Transverse colon (tissue), 4 donors: ENCODE data around the gene RAPGEF5. TPM values are rescaled to one million over a fixed set of nuclear protein-coding genes. Genes with fewer than 3 reads are reported as not detected.

ENCODE experiments used
- DNase-seq: peaks from one replicate; pipeline ENCODE4 v3.0.0-alpha.2; 2019
- H3K27ac ChIP-seq, 4 donors: fragments of 200-600 bp; sonication (generic); 2 replicates each; pipeline ENCODE4 v1.5.1; 2016 to 2018; ENCODE audit warnings: inconsistent platforms in 4 of 4
- H3K27me3 ChIP-seq: fragments of 200-600 bp; sonication (generic); 2 replicates; pipeline ENCODE4 v1.5.1; 2017; ENCODE audit warnings: inconsistent platforms
- H3K36me3 ChIP-seq, 4 donors: fragments of 200-600 bp; sonication (generic); 2 replicates each; pipeline ENCODE4 v1.5.1; 2017 to 2019; ENCODE audit warnings: inconsistent platforms in 4 of 4
- H3K4me1 ChIP-seq, 4 donors: fragments of 200-600 bp; sonication (generic); 2 replicates each; pipeline ENCODE4 v1.5.1; 2017 to 2020; ENCODE audit warnings: inconsistent platforms in 4 of 4
- H3K4me3 ChIP-seq, 4 donors: fragments of 200-600 bp; sonication (generic); 1 replicate in 1 of 4; 2 replicates in 3 of 4; pipeline versions ENCODE4 v1.5.1 to v1.6.1; 2017 to 2019; ENCODE audit warnings: inconsistent platforms in 4 of 4
- H3K9me3 ChIP-seq, 2 donors: fragments of 200-600 bp; sonication (generic); 2 replicates each; pipeline ENCODE4 v1.5.1; 2017 to 2019; ENCODE audit warnings: inconsistent platforms in 2 of 2
- CTCF ChIP-seq, 5 experiments: fragments of 200-600 bp in 3 of 5; fragments of 450-650 bp in 2 of 5; sonication (generic) in 3 of 5; IDR thresholded peaks; 1 replicate in 2 of 5; 2 replicates in 3 of 5; pipeline ENCODE4 v1.5.1; 2016 to 2017; ENCODE audit warnings: antibody characterized with exemption in 5 of 5, inconsistent platforms in 3 of 5, mild to moderate bottlenecking in 2 of 5, moderate library complexity in 1 of 5
- EP300 ChIP-seq: sonication (generic); formaldehyde crosslinking; IDR thresholded peaks from one replicate; pipeline ENCODE4 v1.6.1; 2017; ENCODE audit warnings: antibody characterized with exemption, low read depth
- POLR2A ChIP-seq: fragments of 450-650 bp; IDR thresholded peaks from one replicate; pipeline ENCODE4 v1.6.1; 2016; ENCODE audit warnings: antibody characterized with exemption, mild to moderate bottlenecking, moderate library complexity
- POLR2AphosphoS5 ChIP-seq, 3 donors: sonication (generic); formaldehyde crosslinking; IDR thresholded peaks; one replicate each; pipeline ENCODE4 v1.6.1; 2016; ENCODE audit warnings: antibody characterized with exemption in 3 of 3
- WGBS, 2 donors: methylation state at CpG; one replicate each; pipeline ENCODE4 v1.1.5; 2018; ENCODE audit warnings: low coverage in 1 of 2; 5-methylcytosine and 5-hydroxymethylcytosine counted together
- in situ Hi-C, 4 donors: fragments of 200-750 bp; cut with MboI; loops; one replicate each; pipeline versions ENCODE4 v1.15.0 to v1.15.1; 2017; ENCODE audit warnings: low sequenced_read_pairs in 3 of 4, low pct_ligation_motif_present in 1 of 4, low pct_unique_long_range_greater_than_20kb in 1 of 4
- intact Hi-C: fragments of 100-400 bp; cut with DNase I; formaldehyde crosslinking; loops from one replicate; pipeline ENCODE4 v1.15.1; 2023; ENCODE audit warnings: low total_unique reads
- total RNA-seq, 4 donors: library from RNA; depleted of rRNA; stranded (reverse); fragments of >200 nt; gene quantifications; one replicate each; pipeline ENCODE4 v1.1.0, GENCODE V29; 2016

Gene RAPGEF5
- total RNA-seq, 4 donors from 2014 or later, result 82.3 to 112 (median 100) TPM

- Histone ChIP-seq H3K9me3 (no peaks in the 10 kb centered on the region), H3K27ac (no peak overlapping the region), H3K4me3 (no peak overlapping the region), H3K36me3 (no peaks in the 10 kb centered on the region), H3K4me1 (no peaks in the 10 kb centered on the region), H3K27me3 (no peaks in the 10 kb centered on the region)
- WGBS, 2 donors, result 78% methylated on average over 1 of the region's 1 CpG; no CpG with 5 or more reads in 1 of the 2 donors
- TF ChIP-seq CTCF (IDR thresholded peaks at IDR 0.05) (no peak), EP300 (no peak), POLR2A (no peak), POLR2AphosphoS5 (IDR thresholded peaks at IDR 0.05) (no peak)
- DNase-seq, result no peak
- intact Hi-C loops, result no loop called here
- in situ Hi-C loops, result no loop called here
Observed at GRCh38 chr7:22231141-22231540, 125.8 kb downstream of the RAPGEF5 start.

GRCh38 chr7:22230238-22230637 lies 126.7 kb downstream of the RAPGEF5 start:
- no peaks in the 10 kb centered on the region for H3K4me1 ChIP-seq
- H3K27ac ChIP-seq, result no peak overlapping the region
- DNase-seq, result no peak
- no peak overlapping the region for H3K4me3 ChIP-seq
- in situ Hi-C loops, result no loop called here
- 86 to 93% methylated on average over 1 to 2 of the region's 2 CpGs for WGBS, 2 donors
- intact Hi-C loops, result no loop called here
- TF ChIP-seq POLR2A (no peak), POLR2AphosphoS5 (IDR thresholded peaks at IDR 0.05) (no peak), EP300 (no peak), CTCF (IDR thresholded peaks at IDR 0.05) (no peak)
- no peaks in the 10 kb centered on the region for H3K36me3 ChIP-seq
- no peaks in the 10 kb centered on the region for H3K27me3 ChIP-seq
- no peaks in the 10 kb centered on the region for H3K9me3 ChIP-seq

- in situ Hi-C loops, result no loop called here
Observed at GRCh38 chr7:22229148-22229547, 127.8 kb downstream of the RAPGEF5 start.

GRCh38 chr7:22223807-22224206 lies 133.1 kb downstream of the RAPGEF5 start:
- H3K27ac ChIP-seq, result no peak overlapping the region
- TF ChIP-seq CTCF (IDR thresholded peaks at IDR 0.05), result no peak
- TF ChIP-seq POLR2AphosphoS5 (IDR thresholded peaks at IDR 0.05), result no peak
- TF ChIP-seq EP300, result no peak
- TF ChIP-seq POLR2A, result no peak
- intact Hi-C loops, result no loop called here

More at GRCh38 chr7:22229148-22229547, 127.8 kb downstream of the RAPGEF5 start:
- WGBS, 2 donors, result 90 to 92% methylated on average over 2 of the region's 2 CpGs
- H3K27ac ChIP-seq, result no peak overlapping the region
- no peaks in the 10 kb centered on the region for H3K9me3 ChIP-seq
- H3K4me1 ChIP-seq, result no peaks in the 10 kb centered on the region
- intact Hi-C loops, result no loop called here
- TF ChIP-seq CTCF (IDR thresholded peaks at IDR 0.05) (no peak), POLR2A (no peak), POLR2AphosphoS5 (IDR thresholded peaks at IDR 0.05) (no peak), EP300 (no peak)
- no peaks in the 10 kb centered on the region for H3K36me3 ChIP-seq
- no peaks in the 10 kb centered on the region for H3K27me3 ChIP-seq
- no peak for DNase-seq
- no peak overlapping the region for H3K4me3 ChIP-seq

More at GRCh38 chr7:22223807-22224206, 133.1 kb downstream of the RAPGEF5 start:
- Histone ChIP-seq H3K4me1 (no peaks in the 10 kb centered on the region), H3K27me3 (no peaks in the 10 kb centered on the region), H3K9me3 (no peaks in the 10 kb centered on the region), H3K36me3 (no peaks in the 10 kb centered on the region), H3K4me3 (no peak overlapping the region)
- 20 to 46% methylated on average over 1 of the region's 1 CpG for WGBS, 2 donors
- no peak for DNase-seq
- in situ Hi-C loops, result no loop called here
